Mammary epithelial cell (primary cell): Measurements from ENCODE around the gene DACT2.

ENCODE experiments used
- EZH2 ChIP-seq: IDR thresholded peaks from 2 replicates; pipeline ENCODE4 v1.6.1; 2012; ENCODE audit warnings: low read length, inconsistent platforms, borderline replicate concordance
- TF ChIP-seq, protein P1 (sequence below), 2 donors: IDR thresholded peaks in 1 of 2; conservative IDR thresholded peaks in 1 of 2; 2 replicates each; pipeline ENCODE4 v1.5.1; 2011 to 2012; ENCODE audit warnings: inconsistent platforms in 2 of 2, low read length in 2 of 2, mild to moderate bottlenecking in 2 of 2, control low read depth in 1 of 2, low read depth in 1 of 2; ENCODE audit not compliant: insufficient read depth in 1 of 2; ENCODE audit errors: extremely low read depth in 1 of 2

DNA sequence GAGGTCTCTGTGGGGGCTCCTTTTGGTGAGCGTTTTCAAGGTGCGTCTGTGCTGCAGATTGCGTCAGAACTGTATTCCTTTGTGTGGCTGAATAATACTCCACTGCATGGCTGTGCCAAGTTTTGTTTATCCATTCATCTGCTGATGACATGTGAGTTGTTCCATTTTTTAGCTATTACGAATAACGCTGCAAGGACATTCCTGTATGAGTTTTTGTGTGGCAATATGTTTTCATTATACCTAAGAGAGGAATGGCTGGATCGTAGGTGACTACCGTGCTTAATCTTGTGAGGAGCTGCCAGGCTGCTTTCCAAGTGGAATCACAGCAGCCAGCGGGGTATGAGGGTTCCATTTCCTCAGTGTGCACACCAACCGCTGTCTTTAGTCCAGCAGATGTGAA lies 1.1 kb upstream of the DACT2 start:
- TF ChIP-seq, protein P1, sequence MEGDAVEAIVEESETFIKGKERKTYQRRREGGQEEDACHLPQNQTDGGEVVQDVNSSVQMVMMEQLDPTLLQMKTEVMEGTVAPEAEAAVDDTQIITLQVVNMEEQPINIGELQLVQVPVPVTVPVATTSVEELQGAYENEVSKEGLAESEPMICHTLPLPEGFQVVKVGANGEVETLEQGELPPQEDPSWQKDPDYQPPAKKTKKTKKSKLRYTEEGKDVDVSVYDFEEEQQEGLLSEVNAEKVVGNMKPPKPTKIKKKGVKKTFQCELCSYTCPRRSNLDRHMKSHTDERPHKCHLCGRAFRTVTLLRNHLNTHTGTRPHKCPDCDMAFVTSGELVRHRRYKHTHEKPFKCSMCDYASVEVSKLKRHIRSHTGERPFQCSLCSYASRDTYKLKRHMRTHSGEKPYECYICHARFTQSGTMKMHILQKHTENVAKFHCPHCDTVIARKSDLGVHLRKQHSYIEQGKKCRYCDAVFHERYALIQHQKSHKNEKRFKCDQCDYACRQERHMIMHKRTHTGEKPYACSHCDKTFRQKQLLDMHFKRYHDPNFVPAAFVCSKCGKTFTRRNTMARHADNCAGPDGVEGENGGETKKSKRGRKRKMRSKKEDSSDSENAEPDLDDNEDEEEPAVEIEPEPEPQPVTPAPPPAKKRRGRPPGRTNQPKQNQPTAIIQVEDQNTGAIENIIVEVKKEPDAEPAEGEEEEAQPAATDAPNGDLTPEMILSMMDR (conservative IDR thresholded peaks at IDR 0.05 in 1 of 2, IDR thresholded peaks at IDR 0.05 in 1 of 2; ENCODE audit: extremely low read depth in 1 of 2, insufficient read depth in 1 of 2, low read depth in 1 of 2, low read length in 2 of 2): no peak
- TF ChIP-seq EZH2: no peak
